Left ventricle myocardium inferior (tissue), 1 donor: ENCODE results near the gene PDK2. TPM values are rescaled to one million over a fixed set of nuclear protein-coding genes. Genes with fewer than 3 reads are reported as not detected.

Experiments used
- DNase-seq: peaks from one replicate; pipeline ENCODE4 v3.0.0-alpha.2; 2020
- H3K27ac ChIP-seq: fragments of 200-600 bp; replicated peaks from 2 replicates; pipeline ENCODE4 v1.8.0; 2021
- H3K27me3 ChIP-seq: fragments of 200-600 bp; 2 replicates; pipeline ENCODE4 v1.8.0; 2021; ENCODE audit warnings: low read depth
- H3K36me3 ChIP-seq: fragments of 200-600 bp; 2 replicates; pipeline ENCODE4 v1.8.0; 2021
- H3K4me1 ChIP-seq: fragments of 200-600 bp; 2 replicates; pipeline ENCODE4 v1.8.0; 2021
- H3K4me3 ChIP-seq: fragments of 200-600 bp; 2 replicates; pipeline ENCODE4 v1.8.0; 2021; ENCODE audit warnings: mild to moderate bottlenecking, moderate library complexity
- H3K9me3 ChIP-seq: fragments of 200-600 bp; replicated peaks from 2 replicates; pipeline ENCODE4 v1.8.0; 2021
- CTCF ChIP-seq: fragments of 200-600 bp; IDR thresholded peaks from 2 replicates; pipeline ENCODE4 v1.8.0; 2021; ENCODE audit warnings: antibody characterized with exemption, mild to moderate bottlenecking, borderline replicate concordance
- intact Hi-C: fragments of 100-400 bp; cut with micrococcal nuclease; formaldehyde crosslinking; loops from one replicate; pipeline ENCODE4 v1.11.0; 2022
- total RNA-seq: library from RNA; stranded (reverse); fragmentation: NEBNext Ultra II Directional; extraction: Animal tissue kit (Norgen Biotek cat#: 25700); gene quantifications from one replicate; pipeline ENCODE4 v1.2.1, GENCODE V29; 2021
- donor health status: DM: no; HTN: yes; CAD: no; lungs with severe emphysema.

PDK2 gene
- total RNA-seq, 1 donor from 2014 or later: 206 TPM

GRCh38 chr17:50075446-50076032 lies 19.6 kb upstream of the PDK2 start:
- no peak for DNase-seq
- no peak overlapping the region for H3K4me3 ChIP-seq
- H3K4me1 ChIP-seq: peaks cover 15% of the 10 kb centered on the region
- peaks cover 59% of the 10 kb centered on the region for H3K36me3 ChIP-seq
- no peak for TF ChIP-seq CTCF
- H3K27me3 ChIP-seq: no peaks in the 10 kb centered on the region
- no peak overlapping the region for H3K27ac ChIP-seq
- intact Hi-C loops: no loop called here
- H3K9me3 ChIP-seq: no peaks in the 10 kb centered on the region

GRCh38 chr17:50076221-50076590 lies 18.9 kb upstream of the PDK2 start:
- TF ChIP-seq CTCF: no peak
- intact Hi-C loops: no loop called here
- no peaks in the 10 kb centered on the region for H3K9me3 ChIP-seq
- no peak overlapping the region for H3K27ac ChIP-seq
- H3K4me3 ChIP-seq: no peak overlapping the region
- H3K4me1 ChIP-seq: peaks cover 22% of the 10 kb centered on the region
- H3K27me3 ChIP-seq: no peaks in the 10 kb centered on the region
- no peak for DNase-seq
- H3K36me3 ChIP-seq: peaks cover 53% of the 10 kb centered on the region

DNA sequence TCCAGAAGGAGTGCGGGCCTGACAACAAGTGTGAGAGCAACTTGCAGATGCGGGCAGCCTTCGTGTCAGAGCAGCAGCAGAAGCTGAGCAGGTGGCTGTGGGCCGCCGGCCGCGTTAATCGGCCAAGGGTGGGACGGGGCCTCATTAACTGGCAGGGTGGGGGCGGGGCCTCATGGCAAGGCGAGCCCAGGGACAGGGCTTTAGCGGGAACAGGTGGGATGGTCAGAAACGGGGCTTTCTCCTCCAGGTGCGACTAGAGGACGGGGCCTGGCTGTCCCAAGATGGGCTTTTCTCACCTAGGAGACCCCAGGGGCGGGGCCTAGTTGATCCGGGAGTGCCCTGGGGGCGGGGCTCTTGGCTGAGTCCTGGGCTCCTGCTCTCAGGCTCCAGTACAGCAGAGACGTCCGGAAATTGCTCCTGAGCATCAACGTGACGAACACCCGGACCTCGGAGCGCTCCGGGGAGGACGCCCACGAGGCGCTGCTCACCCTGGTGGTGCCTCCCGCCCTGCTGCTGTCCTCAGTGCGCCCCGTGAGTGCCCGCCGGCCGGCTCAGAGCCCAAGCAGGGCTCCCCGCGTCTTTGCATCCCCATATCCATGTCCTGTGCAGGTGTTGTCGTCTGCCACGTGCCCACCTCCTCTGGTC lies 18.4 kb upstream of the PDK2 start:
- H3K4me1 ChIP-seq: peaks cover 24% of the 10 kb centered on the region
- intact Hi-C loops: no loop called here
- H3K9me3 ChIP-seq: no peaks in the 10 kb centered on the region
- no peak overlapping the region for H3K27ac ChIP-seq
- peaks cover 51% of the 10 kb centered on the region for H3K36me3 ChIP-seq
- H3K4me3 ChIP-seq: no peak overlapping the region
- TF ChIP-seq CTCF: no peak
- no peak for DNase-seq
- H3K27me3 ChIP-seq: no peaks in the 10 kb centered on the region

GRCh38 chr17:50078430-50078829 lies 16.7 kb upstream of the PDK2 start:
- no peaks in the 10 kb centered on the region for H3K27me3 ChIP-seq

DNA sequence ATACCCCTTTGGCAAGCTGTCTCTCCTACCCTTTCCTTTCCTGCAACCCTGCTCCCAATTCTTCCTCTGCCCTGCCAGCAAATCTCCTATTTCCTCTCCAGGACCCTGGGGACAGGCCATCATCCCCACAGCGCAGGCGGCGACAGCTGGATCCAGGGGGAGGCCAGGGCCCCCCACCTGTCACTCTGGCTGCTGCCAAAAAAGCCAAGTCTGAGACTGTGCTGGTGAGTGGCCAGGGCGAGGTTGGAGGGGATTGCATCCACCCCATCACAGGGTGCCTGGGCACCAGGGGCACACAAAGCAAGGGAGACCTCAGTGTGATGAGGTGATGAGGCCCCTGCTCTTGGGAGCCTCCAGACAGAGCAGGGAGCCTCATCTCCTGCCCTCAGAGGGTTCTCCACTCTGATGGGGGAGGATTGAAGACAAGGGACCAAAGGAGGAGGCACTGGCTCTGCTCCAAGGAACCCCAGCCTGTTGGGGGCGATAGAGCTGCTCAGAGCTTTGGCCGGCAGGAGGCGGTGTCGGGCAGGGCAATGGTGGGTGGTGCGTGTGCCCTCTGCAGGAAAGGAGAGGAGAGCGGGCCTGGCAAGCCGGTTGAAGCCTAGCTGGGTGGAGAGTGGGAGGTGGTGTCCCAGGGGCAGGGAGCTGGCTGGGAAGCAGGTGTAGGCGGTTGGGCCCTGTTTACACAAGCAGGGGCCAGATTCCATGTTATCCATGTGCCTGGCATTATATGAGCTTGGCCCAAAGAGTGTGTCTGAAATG lies 15.6 kb upstream of the PDK2 start:
- H3K27ac ChIP-seq: no peak overlapping the region
- intact Hi-C loops: no loop called here
- H3K27me3 ChIP-seq: no peaks in the 10 kb centered on the region
- peaks cover 52% of the 10 kb centered on the region for H3K36me3 ChIP-seq
- TF ChIP-seq CTCF: peak; percentile 22
- H3K4me3 ChIP-seq: no peak overlapping the region
- DNase-seq: no peak
- peaks cover 24% of the 10 kb centered on the region for H3K4me1 ChIP-seq
- H3K9me3 ChIP-seq: no peaks in the 10 kb centered on the region

More at GRCh38 chr17:50078430-50078829, 16.7 kb upstream of the PDK2 start:
- TF ChIP-seq CTCF: no peak
- H3K4me1 ChIP-seq: peaks cover 24% of the 10 kb centered on the region
- no peaks in the 10 kb centered on the region for H3K9me3 ChIP-seq
- H3K36me3 ChIP-seq: peaks cover 57% of the 10 kb centered on the region
- H3K27ac ChIP-seq: no peak overlapping the region
- no peak for DNase-seq
- intact Hi-C loops: no loop called here
- H3K4me3 ChIP-seq: no peak overlapping the region
